ENCODE results near the gene FAM83D.

The FAM83D gene

GRCh38 chr20:38889792-38890496 lies 36.3 kb upstream of the FAM83D start:
- Histone ChIP-seq H2AK5ac (ENCODE audit: low read length, severe bottlenecking) (no peak overlapping the region), H4K8ac (ENCODE audit: low read length) (no peak overlapping the region), H3K9me3 (ENCODE audit: control insufficient read depth, low read length) (no peaks in the 10 kb centered on the region), H3K4ac (ENCODE audit: low read depth in 1 of 2, low read length in 2 of 2) (no peak overlapping the region), H3K14ac (ENCODE audit: low read length in 2 of 2) (no peak overlapping the region), H3K79me1 (replicated peaks; ENCODE audit: low read length, poor library complexity, severe bottlenecking) (no peaks in the 10 kb centered on the region), H4K91ac (ENCODE audit: low read length) (no peak overlapping the region), H3K36me3 (ENCODE audit: control insufficient read depth in 1 of 2, insufficient read depth in 2 of 2, low read depth in 1 of 2, low read length in 2 of 2) (no peaks in the 10 kb centered on the region), H2BK120ac (ENCODE audit: low read depth, low read length) (no peak overlapping the region), H2AFZ (ENCODE audit: low read depth, low read length) (no peak overlapping the region), H3K4me1 (ENCODE audit: control insufficient read depth, insufficient read depth, low read depth, low read length) (peaks cover 3% of the 10 kb centered on the region), H3K4me2 (ENCODE audit: low read length, poor library complexity, severe bottlenecking) (no peak overlapping the region), H3K27ac (ENCODE audit: low read length, poor library complexity, severe bottlenecking) (no peak overlapping the region), H3K23ac (ENCODE audit: low read length in 2 of 2) (no peak overlapping the region), H2BK5ac (ENCODE audit: low read depth, low read length, poor library complexity, severe bottlenecking) (no peak overlapping the region), H2BK15ac (ENCODE audit: low read depth, poor library complexity, severe bottlenecking) (no peak overlapping the region), H3K9ac (ENCODE audit: low read length) (no peak overlapping the region), H3K18ac (ENCODE audit: low read depth in 1 of 2, low read length in 2 of 2) (no peak overlapping the region), H3K27me3 (ENCODE audit: control insufficient read depth in 1 of 2, insufficient read depth in 1 of 2, low read length in 2 of 2) (peaks cover 33 to 76% of the 10 kb centered on the region in 2 experiments), H2BK12ac (ENCODE audit: low read length in 2 of 2) (no peak overlapping the region), H3K4me3 (ENCODE audit: insufficient read depth in 1 of 2, low read depth in 1 of 2, low read length in 2 of 2) (no peak overlapping the region)
- 82% methylated on average over 13 of the region's 13 CpGs for WGBS
- no peak for DNase-seq

DNA sequence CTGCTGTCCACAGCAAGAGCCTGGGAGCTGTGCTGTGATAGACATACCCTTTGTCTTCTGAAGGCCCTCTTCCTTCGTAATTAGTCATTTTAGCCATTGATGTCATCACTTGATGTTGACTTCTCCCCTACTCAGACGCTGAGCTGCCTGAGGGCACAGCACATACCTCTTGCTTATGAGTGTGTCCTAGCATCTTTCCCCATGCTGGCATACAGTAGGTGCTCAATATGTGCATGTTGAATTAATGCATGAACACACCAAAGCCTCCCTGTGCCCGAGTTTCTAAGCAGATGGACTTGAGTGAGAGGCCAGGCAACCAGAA lies 35.8 kb upstream of the FAM83D start:
- Histone ChIP-seq H2AK5ac (ENCODE audit: low read length, severe bottlenecking) (no peak overlapping the region), H3K36me3 (ENCODE audit: control insufficient read depth in 1 of 2, insufficient read depth in 2 of 2, low read depth in 1 of 2, low read length in 2 of 2) (no peaks in the 10 kb centered on the region), H3K9me3 (ENCODE audit: control insufficient read depth, low read length) (no peaks in the 10 kb centered on the region), H3K18ac (ENCODE audit: low read depth in 1 of 2, low read length in 2 of 2) (no peak overlapping the region), H3K4me1 (ENCODE audit: control insufficient read depth, insufficient read depth, low read depth, low read length) (peaks cover 3% of the 10 kb centered on the region), H2BK12ac (ENCODE audit: low read length in 2 of 2) (no peak overlapping the region), H2BK5ac (ENCODE audit: low read depth, low read length, poor library complexity, severe bottlenecking) (no peak overlapping the region), H3K4ac (ENCODE audit: low read depth in 1 of 2, low read length in 2 of 2) (no peak overlapping the region), H3K9ac (ENCODE audit: low read length) (no peak overlapping the region), H3K27ac (ENCODE audit: low read length, poor library complexity, severe bottlenecking) (no peak overlapping the region), H3K4me2 (ENCODE audit: low read length, poor library complexity, severe bottlenecking) (no peak overlapping the region), H4K8ac (ENCODE audit: low read length) (no peak overlapping the region), H3K79me1 (replicated peaks; ENCODE audit: low read length, poor library complexity, severe bottlenecking) (no peaks in the 10 kb centered on the region), H3K23ac (ENCODE audit: low read length in 2 of 2) (no peak overlapping the region), H2AFZ (ENCODE audit: low read depth, low read length) (no peak overlapping the region), H4K91ac (ENCODE audit: low read length) (no peak overlapping the region), H2BK15ac (ENCODE audit: low read depth, poor library complexity, severe bottlenecking) (no peak overlapping the region), H2BK120ac (ENCODE audit: low read depth, low read length) (no peak overlapping the region), H3K14ac (ENCODE audit: low read length in 2 of 2) (no peak overlapping the region), H3K4me3 (ENCODE audit: insufficient read depth in 1 of 2, low read depth in 1 of 2, low read length in 2 of 2) (no peak overlapping the region), H3K27me3 (ENCODE audit: control insufficient read depth in 1 of 2, insufficient read depth in 1 of 2, low read length in 2 of 2) (peaks cover 38 to 81% of the 10 kb centered on the region in 2 experiments)
- 74% methylated on average over 3 of the region's 3 CpGs for WGBS
- no peak for DNase-seq

- Histone ChIP-seq H2AFZ (ENCODE audit: low read depth, low read length) (no peak overlapping the region), H2BK12ac (ENCODE audit: low read length in 2 of 2) (no peak overlapping the region), H4K91ac (ENCODE audit: low read length) (no peak overlapping the region), H3K36me3 (ENCODE audit: control insufficient read depth in 1 of 2, insufficient read depth in 2 of 2, low read depth in 1 of 2, low read length in 2 of 2) (no peaks in the 10 kb centered on the region), H3K18ac (ENCODE audit: low read depth in 1 of 2, low read length in 2 of 2) (no peak overlapping the region), H3K4me2 (ENCODE audit: low read length, poor library complexity, severe bottlenecking) (no peak overlapping the region), H3K27me3 (ENCODE audit: control insufficient read depth in 1 of 2, insufficient read depth in 1 of 2, low read length in 2 of 2) (peaks cover 44 to 86% of the 10 kb centered on the region in 2 experiments), H2BK15ac (ENCODE audit: low read depth, poor library complexity, severe bottlenecking) (no peak overlapping the region), H3K4ac (ENCODE audit: low read depth in 1 of 2, low read length in 2 of 2) (no peak overlapping the region), H2BK5ac (ENCODE audit: low read depth, low read length, poor library complexity, severe bottlenecking) (no peak overlapping the region), H3K27ac (ENCODE audit: low read length, poor library complexity, severe bottlenecking) (no peak overlapping the region), H2AK5ac (ENCODE audit: low read length, severe bottlenecking) (no peak overlapping the region), H3K14ac (ENCODE audit: low read length in 2 of 2) (no peak overlapping the region), H3K4me1 (ENCODE audit: control insufficient read depth, insufficient read depth, low read depth, low read length) (peaks cover 3% of the 10 kb centered on the region), H2BK120ac (ENCODE audit: low read depth, low read length) (no peak overlapping the region), H3K4me3 (ENCODE audit: insufficient read depth in 1 of 2, low read depth in 1 of 2, low read length in 2 of 2) (no peak overlapping the region), H3K9me3 (ENCODE audit: control insufficient read depth, low read length) (no peaks in the 10 kb centered on the region), H3K23ac (ENCODE audit: low read length in 2 of 2) (no peak overlapping the region), H3K9ac (ENCODE audit: low read length) (no peak overlapping the region), H3K79me1 (replicated peaks; ENCODE audit: low read length, poor library complexity, severe bottlenecking) (no peaks in the 10 kb centered on the region), H4K8ac (ENCODE audit: low read length) (no peak overlapping the region)
- WGBS: 85% methylated on average over 11 of the region's 11 CpGs
- no peak for DNase-seq
Observed at GRCh38 chr20:38892091-38892981, 33.9 kb upstream of the FAM83D start.

GRCh38 chr20:38893056-38893564 lies 33.1 kb upstream of the FAM83D start:
- DNase-seq: no peak
- WGBS: 55% methylated on average over 5 of the region's 6 CpGs

More at GRCh38 chr20:38893056-38893564, 33.1 kb upstream of the FAM83D start:
- no peaks in the 10 kb centered on the region for H3K9me3 ChIP-seq (ENCODE audit: control insufficient read depth, low read length)
- H2BK120ac ChIP-seq (ENCODE audit: low read depth, low read length): no peak overlapping the region
- no peak overlapping the region for H3K4me2 ChIP-seq (ENCODE audit: low read length, poor library complexity, severe bottlenecking)
- H4K91ac ChIP-seq (ENCODE audit: low read length): no peak overlapping the region
- H3K4me1 ChIP-seq (ENCODE audit: control insufficient read depth, insufficient read depth, low read depth, low read length): peaks cover 3% of the 10 kb centered on the region
- no peak overlapping the region for H2BK15ac ChIP-seq (ENCODE audit: low read depth, poor library complexity, severe bottlenecking)
- no peak overlapping the region for H2AFZ ChIP-seq (ENCODE audit: low read depth, low read length)
- no peak overlapping the region for H3K27ac ChIP-seq (ENCODE audit: low read length, poor library complexity, severe bottlenecking)
- H4K8ac ChIP-seq (ENCODE audit: low read length): no peak overlapping the region
- H3K27me3 ChIP-seq (ENCODE audit: control insufficient read depth in 1 of 2, insufficient read depth in 1 of 2, low read length in 2 of 2): peaks cover 44 to 89% of the 10 kb centered on the region in 2 experiments
- no peak overlapping the region for H2AK5ac ChIP-seq (ENCODE audit: low read length, severe bottlenecking)
- no peak overlapping the region for H2BK5ac ChIP-seq (ENCODE audit: low read depth, low read length, poor library complexity, severe bottlenecking)
- H3K79me1 ChIP-seq (replicated peaks; ENCODE audit: low read length, poor library complexity, severe bottlenecking): no peaks in the 10 kb centered on the region
- H3K4ac ChIP-seq (ENCODE audit: low read depth in 1 of 2, low read length in 2 of 2): no peak overlapping the region
- H3K14ac ChIP-seq (ENCODE audit: low read length in 2 of 2): no peak overlapping the region
- no peak overlapping the region for H3K9ac ChIP-seq (ENCODE audit: low read length)
- no peak overlapping the region for H2BK12ac ChIP-seq (ENCODE audit: low read length in 2 of 2)
- H3K18ac ChIP-seq (ENCODE audit: low read depth in 1 of 2, low read length in 2 of 2): no peak overlapping the region
- H3K23ac ChIP-seq (ENCODE audit: low read length in 2 of 2): no peak overlapping the region
- no peaks in the 10 kb centered on the region for H3K36me3 ChIP-seq (ENCODE audit: control insufficient read depth in 1 of 2, insufficient read depth in 2 of 2, low read depth in 1 of 2, low read length in 2 of 2)
- no peak overlapping the region for H3K4me3 ChIP-seq (ENCODE audit: insufficient read depth in 1 of 2, low read depth in 1 of 2, low read length in 2 of 2)

Measured in mesenchymal stem cell (in vitro differentiated cells and primary cell).